ENCODE results near the gene CLEC4D.

CLEC4D gene

GRCh38 chr12:8504351-8504750 lies 9.0 kb upstream of the CLEC4D start:
- no peak overlapping the region for H3K4me3 ChIP-seq (ENCODE audit: low read depth, low read length)
- TF ChIP-seq, protein P1, sequence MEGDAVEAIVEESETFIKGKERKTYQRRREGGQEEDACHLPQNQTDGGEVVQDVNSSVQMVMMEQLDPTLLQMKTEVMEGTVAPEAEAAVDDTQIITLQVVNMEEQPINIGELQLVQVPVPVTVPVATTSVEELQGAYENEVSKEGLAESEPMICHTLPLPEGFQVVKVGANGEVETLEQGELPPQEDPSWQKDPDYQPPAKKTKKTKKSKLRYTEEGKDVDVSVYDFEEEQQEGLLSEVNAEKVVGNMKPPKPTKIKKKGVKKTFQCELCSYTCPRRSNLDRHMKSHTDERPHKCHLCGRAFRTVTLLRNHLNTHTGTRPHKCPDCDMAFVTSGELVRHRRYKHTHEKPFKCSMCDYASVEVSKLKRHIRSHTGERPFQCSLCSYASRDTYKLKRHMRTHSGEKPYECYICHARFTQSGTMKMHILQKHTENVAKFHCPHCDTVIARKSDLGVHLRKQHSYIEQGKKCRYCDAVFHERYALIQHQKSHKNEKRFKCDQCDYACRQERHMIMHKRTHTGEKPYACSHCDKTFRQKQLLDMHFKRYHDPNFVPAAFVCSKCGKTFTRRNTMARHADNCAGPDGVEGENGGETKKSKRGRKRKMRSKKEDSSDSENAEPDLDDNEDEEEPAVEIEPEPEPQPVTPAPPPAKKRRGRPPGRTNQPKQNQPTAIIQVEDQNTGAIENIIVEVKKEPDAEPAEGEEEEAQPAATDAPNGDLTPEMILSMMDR (IDR thresholded peaks at IDR 0.05; ENCODE audit: insufficient read depth, low read length, missing control alignments): no peak
- CTCF ChIA-PET: no interaction called here
- no peak for DNase-seq (ENCODE audit: low read depth, low spot score)
- POLR2A ChIA-PET: no interaction called here

- no peak for DNase-seq (ENCODE audit: low read depth, low spot score)
- CTCF ChIA-PET: no interaction called here
Observed at GRCh38 chr12:8507596-8507995, 5.7 kb upstream of the CLEC4D start.

GRCh38 chr12:8508223-8508622 lies 5.1 kb upstream of the CLEC4D start:
- CTCF ChIA-PET: no interaction called here
- TF ChIP-seq, protein P1 (IDR thresholded peaks at IDR 0.05; ENCODE audit: insufficient read depth, low read length, missing control alignments): no peak
- no peak overlapping the region for H3K4me3 ChIP-seq (ENCODE audit: low read depth, low read length)
- DNase-seq (ENCODE audit: low read depth, low spot score): no peak
- POLR2A ChIA-PET: no interaction called here

More at GRCh38 chr12:8507596-8507995, 5.7 kb upstream of the CLEC4D start:
- TF ChIP-seq, protein P1 (IDR thresholded peaks at IDR 0.05; ENCODE audit: insufficient read depth, low read length, missing control alignments): no peak
- H3K4me3 ChIP-seq (ENCODE audit: low read depth, low read length): no peak overlapping the region
- POLR2A ChIA-PET: no interaction called here

DNA sequence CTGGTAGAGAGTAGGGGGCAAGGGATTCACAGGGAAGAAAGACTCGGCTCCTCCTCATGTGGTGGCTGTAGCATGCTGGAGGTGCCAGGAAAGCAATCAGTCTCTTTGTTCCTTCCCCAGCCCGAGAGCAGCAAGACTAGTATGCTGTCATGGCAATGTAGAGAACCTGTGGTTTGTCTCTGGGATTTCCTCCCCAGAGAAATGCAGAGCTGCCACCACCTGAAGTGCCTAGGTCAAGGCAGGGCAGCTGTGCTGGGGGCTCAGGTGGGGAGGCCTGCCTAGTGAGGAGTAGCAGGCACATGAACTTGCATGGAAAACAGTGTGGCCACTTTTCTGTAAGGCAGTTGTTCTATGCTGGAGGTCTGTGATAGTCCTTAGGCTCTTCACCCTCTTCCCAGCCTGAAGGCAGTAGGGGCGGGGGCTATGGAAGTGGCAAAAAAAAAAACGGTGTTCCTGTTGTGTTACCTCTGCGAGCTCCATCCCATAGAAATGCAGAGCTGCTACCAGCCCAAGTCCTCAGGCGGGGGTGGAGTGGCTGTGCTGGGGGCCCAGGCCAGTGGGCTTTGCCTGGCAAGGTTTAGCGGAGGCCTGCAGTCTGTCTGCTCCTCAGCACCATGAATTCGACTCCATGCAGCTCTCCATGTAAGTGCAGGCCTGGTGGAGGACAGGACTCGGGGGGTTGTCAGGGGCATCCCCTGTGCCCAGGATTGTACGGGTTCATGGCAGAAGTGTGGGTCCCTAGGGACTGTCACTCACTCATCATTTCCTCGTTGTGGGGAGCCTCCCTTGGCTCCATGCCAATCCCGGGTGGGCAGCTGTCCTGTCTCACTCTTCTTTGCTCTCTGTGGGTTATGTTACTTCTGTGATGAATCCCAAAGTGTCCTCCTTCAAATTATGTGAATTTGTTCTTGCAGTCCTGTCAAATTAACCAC lies 4.1 kb upstream of the CLEC4D start:
- CTCF ChIA-PET: interaction anchor here (1.2 kb wide), 1 partner anchor 35 kb away, joined by 3 read pairs; no protein-coding TSS in a partner anchor
- TF ChIP-seq, protein P1 (IDR thresholded peaks at IDR 0.05; ENCODE audit: insufficient read depth, low read length, missing control alignments): no peak
- POLR2A ChIA-PET: no interaction called here

GRCh38 chr12:8517971-8518370 lies 4.7 kb downstream of the CLEC4D start:
- TF ChIP-seq, protein P1 (IDR thresholded peaks at IDR 0.05; ENCODE audit: insufficient read depth, low read length, missing control alignments): no peak
- no peak for DNase-seq (ENCODE audit: low read depth, low spot score)
- no peak overlapping the region for H3K4me3 ChIP-seq (ENCODE audit: low read depth, low read length)
- ChIA-PET CTCF (no interaction called here), POLR2A (no interaction called here)

More for the DNA sequence above, 4.1 kb upstream of the CLEC4D start:
- no peak for DNase-seq (ENCODE audit: low read depth, low spot score)
- H3K4me3 ChIP-seq (ENCODE audit: low read depth, low read length): no peak overlapping the region

DNA sequence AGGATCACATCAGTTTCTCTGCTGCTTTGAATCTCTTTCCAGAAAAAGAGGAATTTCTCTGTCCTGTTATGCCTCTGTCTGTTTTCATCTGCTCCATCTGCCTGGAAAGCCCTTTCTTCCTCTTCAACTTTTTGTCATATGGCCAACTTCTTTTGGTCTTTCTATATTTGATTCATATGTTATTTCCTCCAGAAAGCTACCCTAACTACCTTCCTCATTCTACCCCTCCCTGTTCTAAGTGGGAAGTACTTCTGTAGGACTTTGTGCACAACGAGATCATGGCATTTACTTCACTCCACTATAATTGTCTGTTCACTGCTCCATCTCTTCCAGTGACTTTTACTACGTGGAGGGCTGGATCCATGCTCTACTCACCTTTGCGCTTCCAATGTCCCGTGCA lies 5.9 kb downstream of the CLEC4D start:
- no peak overlapping the region for H3K4me3 ChIP-seq (ENCODE audit: low read depth, low read length)
- no peak for DNase-seq (ENCODE audit: low read depth, low spot score)
- POLR2A ChIA-PET: no interaction called here
- TF ChIP-seq, protein P1 (IDR thresholded peaks at IDR 0.05; ENCODE audit: insufficient read depth, low read length, missing control alignments): no peak
- CTCF ChIA-PET: no interaction called here
